ENCODE measurements around the gene MTA1. TPM values are rescaled to one million over a fixed set of nuclear protein-coding genes. Genes with fewer than 3 reads are reported as not detected.
A peak's percentile ranks its signal among the peaks of the same experiment; 100 is the strongest.

MTA1 gene
- total and polyA plus RNA-seq, 7 experiments from 2014 or later = 2.8 to 132 (median 117) TPM

DNA sequence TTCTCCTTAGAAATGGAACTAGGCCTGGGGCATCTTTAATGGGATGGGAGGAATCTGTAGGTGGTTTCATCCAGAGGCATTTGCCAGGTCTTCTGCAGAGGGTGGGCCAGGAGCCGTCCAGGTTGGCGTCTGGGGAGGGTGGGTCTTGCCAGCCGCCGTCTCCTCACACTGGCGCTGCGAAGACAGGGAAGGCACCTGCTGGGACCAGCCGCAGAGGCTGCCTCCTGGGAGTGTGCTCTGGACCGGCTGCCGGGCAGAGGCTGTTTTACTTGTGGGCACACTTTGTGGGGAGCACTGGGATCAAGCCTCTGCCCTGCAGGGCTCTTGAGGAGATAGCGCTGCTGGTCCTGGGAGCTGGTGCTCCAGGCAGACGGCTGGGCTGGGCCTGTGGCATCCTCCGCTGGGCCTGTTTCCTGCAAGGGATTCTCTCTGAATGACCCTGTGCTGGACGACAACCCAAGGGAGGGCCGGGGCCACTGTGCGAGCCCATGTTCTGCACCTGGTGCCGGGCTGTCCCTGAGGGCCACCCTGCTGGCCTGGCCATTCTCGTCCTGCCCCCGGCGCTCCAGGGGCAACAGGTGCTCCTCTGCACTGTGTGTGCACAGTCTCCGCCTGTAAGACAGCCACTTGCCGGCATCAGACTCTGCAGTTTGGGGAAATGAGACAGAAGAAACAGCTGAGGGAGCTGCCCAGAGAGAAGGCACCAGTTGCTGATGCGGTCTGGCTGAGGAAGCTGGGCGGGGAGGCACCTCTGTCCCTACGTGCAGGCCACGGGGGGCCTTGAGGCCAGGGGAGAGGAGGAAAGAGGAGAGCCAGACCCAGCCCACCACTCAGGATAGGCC lies 31.3 kb upstream of the MTA1 start:
- Mint-ChIP-seq H3K9me3 (no peaks in the 10 kb centered on the region), H3K27me3 (no peaks in the 10 kb centered on the region), H3K36me3 (peaks cover 0 to 7% (median 2%) of the 10 kb centered on the region in 5 donors), H3K4me3 (no peak overlapping the region), H3K4me1 (peaks cover 0 to 7% (median 4%) of the 10 kb centered on the region in 7 donors), H3K27ac (peak overlapping the region in 2 of 9 donors; percentile 40 to 58)
- ChIA-PET CTCF (interaction anchor here (0.7 to 1.3 kb wide), 2 partner anchors 101 to 407 kb away, joined by 3 read pairs; no protein-coding TSS in a partner anchor), POLR2A (no interaction called here)
- Histone ChIP-seq H3K4me1 (ENCODE audit: control insufficient read depth in 2 of 2, insufficient read depth in 2 of 2, low read length in 2 of 2) (no peaks in the 10 kb centered on the region), H3K27me3 (ENCODE audit: control insufficient read depth in 2 of 2, insufficient read depth in 2 of 2, low read length in 2 of 2) (no peaks in the 10 kb centered on the region), H3K4me3 (ENCODE audit: low read length) (no peak overlapping the region), H3K9me3 (ENCODE audit: control insufficient read depth in 2 of 3, low read length in 3 of 3) (no peaks in the 10 kb centered on the region), H3K27ac (ENCODE audit: low read depth, low read length) (no peak overlapping the region), H3K36me3 (ENCODE audit: control insufficient read depth in 2 of 3, insufficient read depth in 3 of 3, low read length in 3 of 3) (peaks cover 0 to 19% (median 3%) of the 10 kb centered on the region in 3 experiments)
- ATAC-seq (peak; percentile 58), DNase-seq (no peak)
- intact Hi-C loops (cut with micrococcal nuclease) = no loop called here

- Histone ChIP-seq H3K36me3 (ENCODE audit: control insufficient read depth in 2 of 3, insufficient read depth in 3 of 3, low read length in 3 of 3) (peaks cover 0 to 13% (median under 1%) of the 10 kb centered on the region in 3 experiments), H3K4me3 (ENCODE audit: low read length) (no peak overlapping the region), H3K27ac (ENCODE audit: low read depth, low read length) (no peak overlapping the region), H3K9me3 (ENCODE audit: control insufficient read depth in 2 of 3, low read length in 3 of 3) (no peaks in the 10 kb centered on the region), H3K4me1 (ENCODE audit: control insufficient read depth in 2 of 2, insufficient read depth in 2 of 2, low read length in 2 of 2) (no peaks in the 10 kb centered on the region), H3K27me3 (ENCODE audit: control insufficient read depth in 2 of 2, insufficient read depth in 2 of 2, low read length in 2 of 2) (no peaks in the 10 kb centered on the region)
- intact Hi-C loops (cut with micrococcal nuclease) = no loop called here
- Mint-ChIP-seq H3K4me3 (no peak overlapping the region), H3K36me3 (peaks cover 0 to under 1% (median 0%) of the 10 kb centered on the region in 5 donors), H3K27ac (no peak overlapping the region), H3K9me3 (no peaks in the 10 kb centered on the region), H3K27me3 (no peaks in the 10 kb centered on the region), H3K4me1 (peaks cover 0 to 7% (median 4%) of the 10 kb centered on the region in 7 donors)
- ChIA-PET POLR2A (no interaction called here), CTCF (interaction anchor here (0.7 to 1.3 kb wide), 2 partner anchors 101 to 408 kb away, joined by 3 read pairs; no protein-coding TSS in a partner anchor)
- no peak for ATAC-seq
- DNase-seq = no peak
Measured at GRCh38 chr14:105388976-105389375, 30.7 kb upstream of the MTA1 start.

GRCh38 chr14:105389534-105389933 lies 30.1 kb upstream of the MTA1 start:
- ChIA-PET POLR2A (no interaction called here), CTCF (interaction anchor here (1.3 kb wide), 1 partner anchor 100 kb away, joined by 3 read pairs; no protein-coding TSS in a partner anchor)
- H3K4me3 ChIP-seq (ENCODE audit: low read length) = no peak overlapping the region
- no peaks in the 10 kb centered on the region for H3K36me3 Mint-ChIP-seq
- no peaks in the 10 kb centered on the region for H3K9me3 Mint-ChIP-seq
- peaks cover 0 to 9% (median 0%) of the 10 kb centered on the region in 3 experiments for H3K36me3 ChIP-seq (ENCODE audit: control insufficient read depth in 2 of 3, insufficient read depth in 3 of 3, low read length in 3 of 3)
- H3K27me3 Mint-ChIP-seq = no peaks in the 10 kb centered on the region
- no peak overlapping the region for H3K4me3 Mint-ChIP-seq
- no peaks in the 10 kb centered on the region for H3K4me1 ChIP-seq (ENCODE audit: control insufficient read depth in 2 of 2, insufficient read depth in 2 of 2, low read length in 2 of 2)
- no peak for ATAC-seq
- H3K27ac ChIP-seq (ENCODE audit: low read depth, low read length) = no peak overlapping the region
- H3K27me3 ChIP-seq (ENCODE audit: control insufficient read depth in 2 of 2, insufficient read depth in 2 of 2, low read length in 2 of 2) = no peaks in the 10 kb centered on the region
- no peaks in the 10 kb centered on the region for H3K9me3 ChIP-seq (ENCODE audit: control insufficient read depth in 2 of 3, low read length in 3 of 3)
- intact Hi-C loops (cut with micrococcal nuclease) = no loop called here
- DNase-seq = no peak
- no peak overlapping the region for H3K27ac Mint-ChIP-seq
- peaks cover 0 to 7% (median 4%) of the 10 kb centered on the region in 7 donors for H3K4me1 Mint-ChIP-seq

- Mint-ChIP-seq H3K4me3 (no peak overlapping the region), H3K4me1 (peaks cover 0 to 7% (median 4%) of the 10 kb centered on the region in 7 donors), H3K36me3 (no peaks in the 10 kb centered on the region), H3K27ac (peak overlapping the region in 1 of 9 donors; percentile 46), H3K27me3 (no peaks in the 10 kb centered on the region), H3K9me3 (no peaks in the 10 kb centered on the region)
- intact Hi-C loops (cut with micrococcal nuclease) = no loop called here
- Histone ChIP-seq H3K4me1 (ENCODE audit: control insufficient read depth in 2 of 2, insufficient read depth in 2 of 2, low read length in 2 of 2) (no peaks in the 10 kb centered on the region), H3K36me3 (ENCODE audit: control insufficient read depth in 2 of 3, insufficient read depth in 3 of 3, low read length in 3 of 3) (peaks cover 0 to 3% (median 0%) of the 10 kb centered on the region in 3 experiments), H3K9me3 (ENCODE audit: control insufficient read depth in 2 of 3, low read length in 3 of 3) (no peaks in the 10 kb centered on the region), H3K27me3 (ENCODE audit: control insufficient read depth in 2 of 2, insufficient read depth in 2 of 2, low read length in 2 of 2) (no peaks in the 10 kb centered on the region), H3K27ac (ENCODE audit: low read depth, low read length) (no peak overlapping the region), H3K4me3 (ENCODE audit: low read length) (no peak overlapping the region)
- ATAC-seq (peak; percentile 54), DNase-seq (no peak)
- ChIA-PET CTCF (interaction anchor here (0.6 kb wide), 1 partner anchor 1398 kb away, joined by 3 read pairs; no protein-coding TSS in a partner anchor), POLR2A (no interaction called here)
Measured at GRCh38 chr14:105389976-105390848, 29.4 kb upstream of the MTA1 start.

DNA sequence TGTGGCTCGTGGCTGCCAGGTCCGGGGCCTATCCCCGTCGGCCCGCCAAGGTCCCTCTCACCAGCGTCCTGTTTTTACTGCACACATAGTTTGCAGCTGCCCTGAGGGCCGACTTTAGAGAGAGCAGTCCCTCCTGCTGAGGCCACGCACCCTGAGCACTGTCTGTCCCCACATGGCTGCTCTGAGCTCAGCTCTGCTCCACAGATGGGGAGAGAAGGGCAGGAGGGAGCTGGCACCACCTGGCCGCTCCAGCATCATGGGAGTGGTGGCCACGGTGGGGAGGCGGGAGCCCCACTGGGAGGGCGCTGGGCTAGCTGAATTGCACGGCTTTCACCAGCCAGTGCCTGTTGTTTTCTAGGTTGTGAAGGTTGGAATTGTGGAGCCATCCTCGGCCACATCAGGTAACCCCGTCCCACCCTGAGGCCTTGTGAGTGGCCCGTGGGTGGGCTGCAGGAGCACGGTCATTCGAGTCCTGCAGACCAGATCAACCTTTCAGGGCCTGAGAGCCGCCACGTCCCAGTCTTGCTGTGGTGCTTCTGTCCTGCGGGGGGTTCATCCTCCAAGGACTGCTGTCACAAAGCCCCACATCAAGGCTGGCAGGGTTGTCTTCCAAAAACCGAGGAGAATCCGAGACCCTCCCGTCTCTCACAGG lies 28.7 kb upstream of the MTA1 start:
- Mint-ChIP-seq H3K4me3 (no peak overlapping the region), H3K27me3 (no peaks in the 10 kb centered on the region), H3K36me3 (no peaks in the 10 kb centered on the region), H3K27ac (no peak overlapping the region), H3K4me1 (peaks cover 0 to 7% (median 4%) of the 10 kb centered on the region in 7 donors), H3K9me3 (no peaks in the 10 kb centered on the region)
- no peak overlapping the region for H3K4me3 ChIP-seq (ENCODE audit: low read length)
- H3K4me1 ChIP-seq (ENCODE audit: control insufficient read depth in 2 of 2, insufficient read depth in 2 of 2, low read length in 2 of 2) = no peaks in the 10 kb centered on the region
- ATAC-seq = no peak
- ChIA-PET POLR2A (no interaction called here), CTCF (no interaction called here)
- H3K27me3 ChIP-seq (ENCODE audit: control insufficient read depth in 2 of 2, insufficient read depth in 2 of 2, low read length in 2 of 2) = no peaks in the 10 kb centered on the region
- no peak overlapping the region for H3K27ac ChIP-seq (ENCODE audit: low read depth, low read length)
- no peak for DNase-seq
- intact Hi-C loops (cut with micrococcal nuclease) = no loop called here
- H3K36me3 ChIP-seq (ENCODE audit: control insufficient read depth in 2 of 3, insufficient read depth in 3 of 3, low read length in 3 of 3) = peaks cover 0 to 3% (median 0%) of the 10 kb centered on the region in 3 experiments
- no peaks in the 10 kb centered on the region for H3K9me3 ChIP-seq (ENCODE audit: control insufficient read depth in 2 of 3, low read length in 3 of 3)

GRCh38 chr14:105391541-105391940 lies 28.1 kb upstream of the MTA1 start:
- intact Hi-C loops (cut with micrococcal nuclease) = no loop called here

More at GRCh38 chr14:105391541-105391940, 28.1 kb upstream of the MTA1 start:
- Histone ChIP-seq H3K9me3 (ENCODE audit: control insufficient read depth in 2 of 3, low read length in 3 of 3) (no peaks in the 10 kb centered on the region), H3K27ac (ENCODE audit: low read depth, low read length) (no peak overlapping the region), H3K4me3 (ENCODE audit: low read length) (no peak overlapping the region), H3K4me1 (ENCODE audit: control insufficient read depth in 2 of 2, insufficient read depth in 2 of 2, low read length in 2 of 2) (no peaks in the 10 kb centered on the region), H3K27me3 (ENCODE audit: control insufficient read depth in 2 of 2, insufficient read depth in 2 of 2, low read length in 2 of 2) (no peaks in the 10 kb centered on the region), H3K36me3 (ENCODE audit: control insufficient read depth in 2 of 3, insufficient read depth in 3 of 3, low read length in 3 of 3) (peaks cover 0 to 3% (median 0%) of the 10 kb centered on the region in 3 experiments)
- Mint-ChIP-seq H3K9me3 (no peaks in the 10 kb centered on the region), H3K27ac (no peak overlapping the region), H3K4me1 (peaks cover 0 to 7% (median 4%) of the 10 kb centered on the region in 7 donors), H3K4me3 (no peak overlapping the region), H3K36me3 (no peaks in the 10 kb centered on the region), H3K27me3 (no peaks in the 10 kb centered on the region)
- ChIA-PET CTCF (no interaction called here), POLR2A (no interaction called here)
- no peak for ATAC-seq
- no peak for DNase-seq
